ENCODE results near the gene VGF.
"Not testable (repeated sequence)": the region's sequence is repeated elsewhere in the genome, so short reads cannot be mapped to it uniquely, and the experiment has no call there.

Gene VGF

DNA sequence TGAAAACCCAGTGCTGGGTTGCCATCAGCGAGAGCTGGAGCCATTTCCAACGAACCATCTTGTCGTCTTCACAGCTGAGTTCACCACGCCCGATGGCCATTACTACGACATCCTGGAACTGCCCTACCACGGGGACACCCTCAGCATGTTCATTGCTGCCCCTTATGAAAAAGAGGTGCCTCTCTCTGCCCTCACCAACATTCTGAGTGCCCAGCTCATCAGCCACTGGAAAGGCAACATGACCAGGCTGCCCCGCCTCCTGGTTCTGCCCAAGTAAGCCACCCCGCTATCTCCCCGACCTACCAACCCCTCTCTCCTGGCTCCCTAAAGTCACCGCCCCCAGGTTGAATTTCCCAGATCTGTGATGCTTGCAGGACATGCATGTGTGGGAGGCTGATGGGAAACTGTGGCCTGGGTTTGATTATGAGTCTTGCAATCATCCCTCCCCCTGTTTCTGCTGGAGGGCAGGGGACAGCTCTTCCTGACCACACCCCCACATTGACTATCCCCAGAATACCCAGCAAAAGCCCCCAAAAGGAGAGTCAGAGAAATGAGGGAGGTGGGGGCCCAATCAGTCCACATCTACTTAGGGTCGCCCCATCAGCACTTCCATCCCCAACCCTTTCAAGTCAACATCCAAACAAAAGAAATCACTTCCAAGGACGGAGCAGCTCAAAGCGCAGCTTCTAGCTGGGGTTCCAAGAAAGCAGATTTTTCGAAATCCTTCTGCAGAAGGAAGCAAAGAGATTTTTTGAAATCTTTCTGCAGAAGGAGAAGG is 31.6 kb downstream of the VGF start:
- DNase-seq: no peak

DNA sequence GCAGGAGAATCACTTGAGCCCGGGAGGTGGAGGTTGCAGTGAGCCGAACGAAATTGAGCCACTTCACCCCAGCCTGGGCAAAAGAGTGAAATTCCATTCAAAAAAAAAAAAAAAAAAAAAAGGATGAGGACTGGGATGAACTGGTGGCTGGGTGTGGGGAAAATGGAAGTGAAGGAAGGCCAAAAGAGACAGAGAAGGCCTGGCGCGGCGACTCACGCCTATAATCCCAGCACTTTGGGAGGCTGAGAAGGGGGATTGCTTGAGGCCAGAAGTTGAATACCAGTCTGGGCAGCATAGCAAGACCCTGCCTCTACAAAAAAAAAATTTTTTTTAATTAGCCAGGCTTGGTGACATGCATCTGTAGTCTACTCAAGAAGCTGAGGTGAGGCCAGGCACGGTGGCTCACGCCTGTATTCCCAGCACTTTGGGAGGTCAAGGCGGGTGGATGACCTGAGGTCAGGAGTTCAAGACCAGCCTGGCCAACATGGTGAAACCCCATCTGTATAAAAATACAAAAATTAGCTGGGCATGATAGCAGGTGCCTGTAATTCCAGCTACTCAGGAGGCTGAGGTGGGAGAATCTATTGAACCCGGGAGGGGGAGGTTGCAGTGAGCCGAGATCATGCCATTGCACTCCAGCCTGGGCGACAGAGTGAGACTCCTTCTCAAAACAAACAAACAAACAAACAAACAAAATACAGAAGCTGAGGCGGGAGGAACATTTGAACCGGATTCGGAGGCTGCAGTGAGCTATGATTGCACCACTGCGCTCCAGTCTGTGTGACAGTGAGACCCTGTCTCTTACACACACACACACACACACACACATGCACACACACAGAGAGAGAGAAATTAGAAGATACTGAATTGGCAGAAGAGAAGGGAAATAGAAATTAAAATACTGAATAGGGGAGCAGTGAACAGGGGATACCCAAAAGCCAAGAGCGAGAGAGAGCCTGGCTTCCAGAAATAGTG is 32.5 kb downstream of the VGF start:
- DNase-seq: not testable (repeated sequence)

- DNase-seq: no peak
These were observed 35.7 kb downstream of the VGF start for GRCh38 chr7:101129603-101130117.

- DNase-seq: no peak
These were observed 37.1 kb downstream of the VGF start for GRCh38 chr7:101128040-101128834.

DNA sequence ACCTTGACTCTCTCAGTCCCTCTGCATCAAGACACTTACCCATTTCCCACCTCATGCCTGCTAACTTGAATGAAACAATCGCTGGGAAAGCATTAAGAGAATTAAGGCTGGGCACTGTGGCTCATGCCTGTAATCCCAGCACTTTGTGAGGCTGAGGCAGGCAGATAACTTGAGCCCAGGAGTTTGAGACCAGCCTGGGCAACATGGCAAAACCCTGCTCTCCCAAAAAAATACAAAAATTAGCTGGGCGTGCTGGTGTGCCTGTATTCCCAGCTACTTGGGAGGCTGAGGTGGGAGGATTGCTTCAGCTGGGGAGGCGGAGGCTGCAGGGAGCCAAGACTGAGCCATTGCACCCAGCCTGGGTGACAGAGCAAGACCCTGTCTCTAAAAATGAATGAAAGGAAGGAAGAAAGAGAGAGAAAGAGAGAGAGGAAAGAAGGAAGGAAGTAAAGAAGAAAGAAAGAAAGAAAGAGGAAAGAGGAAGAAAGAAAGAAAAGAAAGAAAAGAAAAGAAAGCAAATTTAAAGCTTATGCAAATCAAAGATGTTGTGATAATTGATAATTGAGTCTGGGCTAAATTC is 37.8 kb downstream of the VGF start:
- no peak for DNase-seq

DNA sequence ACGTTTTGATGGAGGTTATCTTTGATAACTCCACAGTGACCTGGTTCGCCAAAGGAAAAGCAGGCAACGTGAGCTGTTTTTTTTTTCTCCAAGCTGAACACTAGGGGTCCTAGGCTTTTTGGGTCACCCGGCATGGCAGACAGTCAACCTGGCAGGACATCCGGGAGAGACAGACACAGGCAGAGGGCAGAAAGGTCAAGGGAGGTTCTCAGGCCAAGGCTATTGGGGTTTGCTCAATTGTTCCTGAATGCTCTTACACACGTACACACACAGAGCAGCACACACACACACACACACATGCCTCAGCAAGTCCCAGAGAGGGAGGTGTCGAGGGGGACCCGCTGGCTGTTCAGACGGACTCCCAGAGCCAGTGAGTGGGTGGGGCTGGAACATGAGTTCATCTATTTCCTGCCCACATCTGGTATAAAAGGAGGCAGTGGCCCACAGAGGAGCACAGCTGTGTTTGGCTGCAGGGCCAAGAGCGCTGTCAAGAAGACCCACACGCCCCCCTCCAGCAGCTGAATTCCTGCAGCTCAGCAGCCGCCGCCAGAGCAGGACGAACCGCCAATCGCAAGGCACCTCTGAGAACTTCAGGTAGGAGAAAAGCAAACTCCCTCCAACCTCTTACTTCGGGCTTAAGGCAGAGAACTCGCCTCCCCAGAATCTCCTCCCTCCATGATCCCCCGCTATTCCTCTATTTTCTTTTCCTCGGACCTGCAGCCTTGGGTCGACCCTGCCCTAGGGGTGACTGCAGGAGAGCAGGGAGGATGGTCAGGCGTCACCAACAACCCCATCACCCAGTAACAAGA is 38.5 kb downstream of the VGF start, which contains the start of gene SERPINE1:
Gene SERPINE1, plus strand, starts transcription at position 454 of the 809 bp plus-strand sequence. CDS start 1,290 bp downstream, outside the sequence.
- peak; percentile 58 for DNase-seq

GRCh38 chr7:101125989-101126650 is 39.2 kb downstream of the VGF start:
- DNase-seq: no peak

DNA sequence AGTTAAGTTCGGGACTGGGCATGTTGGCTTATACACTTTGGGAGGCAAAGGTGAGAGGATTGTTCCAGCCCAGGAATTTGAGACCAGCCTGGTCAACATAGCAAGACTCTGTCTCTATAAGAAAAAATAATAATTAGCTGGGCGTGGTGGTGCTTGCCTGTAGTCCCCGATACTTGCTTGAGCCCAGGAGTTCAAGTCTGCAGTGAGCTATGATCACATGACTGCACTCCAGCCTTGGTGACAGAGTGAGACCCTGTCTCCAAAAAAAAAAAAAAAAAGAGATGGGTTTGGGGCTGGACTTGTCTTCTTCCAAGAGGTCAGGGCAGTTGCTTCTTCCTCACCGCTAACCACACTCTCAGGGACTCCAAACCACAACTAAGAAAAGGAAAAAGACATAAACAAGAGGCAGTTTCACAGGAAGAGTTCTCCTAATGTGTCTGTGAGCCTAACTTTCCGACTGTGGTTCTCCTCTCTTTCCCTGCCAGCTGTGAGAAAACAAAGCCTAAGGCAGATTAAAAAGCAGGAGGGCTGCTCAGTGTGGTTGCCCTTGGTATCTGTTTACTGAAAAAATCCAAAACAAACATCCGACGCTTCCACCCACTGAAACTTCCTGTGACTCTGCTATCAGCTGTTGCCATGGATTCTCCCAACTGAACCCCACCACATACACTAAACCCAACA is 40.9 kb downstream of the VGF start:
- no peak for DNase-seq

- DNase-seq: no peak
These were observed 41.7 kb downstream of the VGF start for GRCh38 chr7:101123703-101124068.

DNA sequence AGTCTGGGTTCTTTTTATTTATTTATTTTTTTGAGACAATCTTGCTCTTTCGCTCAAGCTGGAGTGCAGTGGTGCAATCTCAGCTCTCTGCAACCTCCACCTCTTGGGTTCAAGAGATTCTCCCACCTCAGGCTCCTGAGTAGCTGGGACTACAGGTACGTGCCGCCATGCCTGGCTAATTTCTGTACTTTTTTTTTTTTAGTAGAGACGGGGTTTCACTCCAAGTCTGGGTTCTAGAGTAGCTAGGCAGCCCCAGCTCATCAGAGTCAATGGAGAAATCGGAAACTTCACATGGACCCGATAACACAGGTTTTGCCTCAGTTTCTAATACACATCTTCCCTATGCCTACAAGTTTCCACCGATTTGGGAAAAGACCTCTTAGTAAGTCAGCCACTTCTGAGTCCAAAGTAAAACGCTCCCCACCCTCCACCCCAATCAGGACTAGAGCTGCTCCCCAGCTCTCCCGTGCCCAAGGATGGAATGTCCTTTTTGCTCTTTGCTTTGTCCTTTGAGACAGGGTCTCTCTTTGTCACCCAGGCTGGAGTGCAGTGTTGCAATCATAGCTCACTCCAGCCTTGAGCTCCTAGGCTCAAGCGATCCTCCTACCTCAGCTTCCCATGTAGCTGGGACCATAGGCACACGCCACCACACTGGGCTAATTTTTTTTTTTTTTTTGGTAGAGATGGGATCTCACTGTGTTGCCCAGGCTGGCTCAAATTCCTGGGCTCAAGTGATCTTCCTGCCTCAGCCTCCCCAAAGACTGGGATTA is 42.3 kb downstream of the VGF start:
- no peak for DNase-seq

DNA sequence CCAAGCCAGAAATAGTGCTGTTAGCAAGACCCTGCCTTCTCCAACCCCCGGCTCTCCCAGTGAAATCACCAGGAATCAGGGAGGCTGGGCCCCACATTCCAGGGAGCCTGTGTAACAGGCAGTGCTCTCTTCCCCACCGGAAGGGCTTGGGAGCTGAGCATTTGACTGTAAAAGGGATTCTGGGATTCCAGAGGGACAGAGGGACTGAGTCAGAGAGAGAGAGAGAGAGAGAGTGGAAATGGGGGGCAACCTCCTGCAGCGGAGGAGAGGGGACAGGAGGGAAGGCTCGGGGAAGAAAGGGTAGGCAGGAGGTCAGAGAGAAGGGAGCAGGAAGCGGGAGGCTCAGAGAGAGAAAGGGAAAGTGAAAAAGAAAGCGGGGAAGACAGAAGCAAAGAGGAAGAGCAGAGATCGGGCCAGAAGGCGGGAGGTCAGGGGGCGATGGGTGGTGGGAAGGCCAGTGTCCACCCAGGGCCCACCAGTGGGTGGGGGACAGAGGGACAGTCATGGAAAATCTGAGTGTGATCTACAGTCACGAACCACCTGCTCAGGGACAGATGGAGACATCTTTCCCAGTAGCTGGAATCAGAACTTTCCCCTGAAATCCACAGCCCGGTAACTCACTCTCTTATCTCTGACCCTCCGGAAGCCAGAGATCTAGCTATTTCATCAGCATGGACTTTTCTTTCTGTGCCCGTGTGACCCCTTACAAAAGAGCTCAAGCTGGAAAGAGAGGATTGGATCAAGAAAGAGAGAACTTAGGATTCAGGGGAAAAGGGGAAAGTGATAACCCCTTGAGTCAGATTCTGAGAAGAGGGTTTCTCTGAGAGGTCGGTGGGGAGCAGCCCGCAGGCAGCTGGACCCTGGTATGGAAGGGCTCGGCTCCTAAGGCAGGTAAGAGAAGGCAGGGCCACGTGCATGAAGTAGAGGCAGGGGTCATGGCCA is 43.1 kb downstream of the VGF start:
- DNase-seq: no peak

DNA sequence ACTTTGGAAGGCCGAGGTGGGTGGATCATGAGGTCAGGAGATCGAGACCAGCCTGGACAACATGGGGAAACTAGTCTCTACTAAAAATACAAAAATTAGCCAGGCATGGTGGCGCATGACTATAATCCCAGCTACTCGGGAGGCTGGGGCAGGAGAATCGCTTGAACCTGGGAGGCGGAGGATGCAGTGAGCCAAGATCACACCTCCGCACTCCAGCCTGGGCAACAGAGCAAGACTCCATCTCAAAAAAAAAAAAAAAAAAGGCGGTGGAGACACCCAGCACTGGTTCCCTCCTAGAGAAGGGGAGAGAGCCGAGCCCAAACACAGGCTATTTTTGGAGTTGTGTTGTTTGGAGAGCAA is 43.8 kb downstream of the VGF start:
- DNase-seq: not testable (repeated sequence)

DNA sequence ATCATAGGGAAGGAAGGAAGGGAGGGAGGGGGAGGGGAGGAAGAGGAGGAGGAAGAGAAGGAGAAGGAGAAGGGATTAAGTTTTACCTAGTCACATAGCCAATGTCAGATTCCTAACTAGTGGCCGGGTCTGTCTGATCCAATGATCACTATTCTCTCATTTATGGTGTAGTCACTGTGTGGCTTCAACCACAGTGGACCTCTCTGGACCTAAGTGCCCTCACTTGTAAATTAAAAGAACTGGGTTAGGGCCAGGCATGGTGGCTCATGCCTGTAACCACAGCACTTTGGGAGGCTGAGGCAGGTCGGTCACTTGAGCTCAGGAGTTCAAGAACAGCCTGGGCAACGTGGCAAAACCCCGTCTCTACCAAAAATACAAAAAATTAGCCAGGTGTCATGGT is 45.1 kb downstream of the VGF start:
- DNase-seq: no peak

- no peak for DNase-seq
These were observed 45.5 kb downstream of the VGF start for GRCh38 chr7:101119876-101120275.

GRCh38 chr7:101118856-101119255 is 46.5 kb downstream of the VGF start:
- DNase-seq: no peak

- no peak for DNase-seq
These were observed 48.5 kb downstream of the VGF start for GRCh38 chr7:101116898-101117297.

DNA sequence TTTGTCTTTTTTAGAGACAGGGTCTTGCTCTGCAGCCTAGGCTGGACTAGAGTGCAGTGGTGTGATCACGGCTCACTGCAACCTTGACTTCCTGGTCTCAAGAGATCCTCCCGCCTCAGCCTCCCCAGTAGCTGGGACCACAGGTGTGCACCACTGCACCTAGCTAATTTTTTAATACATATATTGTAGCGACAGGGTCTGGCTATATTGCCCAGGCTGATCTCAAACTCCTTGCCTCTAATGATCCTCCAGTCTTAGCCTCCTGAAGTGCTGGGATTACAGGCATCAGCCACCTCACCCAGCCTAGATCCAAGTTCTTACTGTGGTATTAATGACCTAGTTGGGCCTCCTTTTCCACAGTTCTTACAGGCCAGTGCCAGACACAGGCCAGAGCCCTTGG is 50.2 kb downstream of the VGF start:
- DNase-seq: no peak

GRCh38 chr7:101114492-101114891 is 50.9 kb downstream of the VGF start:
- DNase-seq: no peak
